Activated CD8-positive, alpha-beta T cell treated with anti-CD3 and anti-CD28 coated beads for 36 hours (primary cell): Measurements from ENCODE around the gene GHSR. TPM values are rescaled to one million over a fixed set of nuclear protein-coding genes. Genes with fewer than 3 reads are reported as not detected.

ENCODE experiments used
- ATAC-seq: fragments of 200-7000 bp; cut with Tn5 transposase; one replicate; pipeline ENCODE4 v1.10.0; 2021; ENCODE audit warnings: mild to moderate bottlenecking, moderate library complexity
- CTCF ChIA-PET: fragments of 350-600 bp; sonication (Branson Sonifier 250); formaldehyde crosslinking; loops from one replicate; lab custom pipeline; 2021; ENCODE audit warnings: antibody characterized with exemption; lab: Charles Lee
- POLR2A ChIA-PET: fragments of 350-600 bp; sonication (Branson Sonifier 250); formaldehyde crosslinking; loops from one replicate; lab custom pipeline; 2021; ENCODE audit warnings: antibody characterized with exemption; lab: Charles Lee
- DNase-seq: peaks from one replicate; pipeline ENCODE4 v3.0.0-alpha.2; 2020
- H3K27ac Mint-ChIP-seq: one replicate; pipeline ENCODE4 v1.8.0; 2021; ENCODE audit warnings: mild to moderate bottlenecking, mixed read lengths
- H3K27me3 Mint-ChIP-seq: one replicate; pipeline ENCODE4 v1.8.0; 2021; ENCODE audit warnings: mixed read lengths
- H3K36me3 Mint-ChIP-seq: one replicate; pipeline ENCODE4 v1.8.0; 2021; ENCODE audit warnings: low read depth, mixed read lengths
- H3K4me1 Mint-ChIP-seq: one replicate; pipeline ENCODE4 v1.8.0; 2021; ENCODE audit warnings: low read depth, mixed read lengths
- H3K4me3 Mint-ChIP-seq: one replicate; pipeline ENCODE4 v1.8.0; 2021; ENCODE audit warnings: mild to moderate bottlenecking, moderate library complexity, mixed read lengths
- H3K9me3 Mint-ChIP-seq: one replicate; pipeline ENCODE4 v1.8.0; 2021; ENCODE audit warnings: mixed read lengths
- intact Hi-C: fragments of 100-400 bp; cut with micrococcal nuclease; formaldehyde crosslinking; loops from one replicate; pipeline ENCODE4 v1.10.0; 2022
- total RNA-seq, 2 experiments: library from RNA; stranded (reverse); gene quantifications; one replicate each; pipeline ENCODE4 v1.2.3, GENCODE V29; 2021
- TF ChIP-seq, protein P1 (sequence below): fragments of 200-600 bp; IDR thresholded peaks from one replicate; pipeline ENCODE4 v1.8.0; 2022; ENCODE audit warnings: antibody characterized with exemption, mild to moderate bottlenecking

Gene GHSR
- total RNA-seq, 2 experiments from 2014 or later, result not detected

GRCh38 chr3:172466553-172467130 lies 18.4 kb upstream of the GHSR start:
- H3K27ac Mint-ChIP-seq, result no peak overlapping the region
- intact Hi-C loops, result no loop called here
- no peaks in the 10 kb centered on the region for H3K4me1 Mint-ChIP-seq
- peaks cover 5% of the 10 kb centered on the region for H3K27me3 Mint-ChIP-seq
- POLR2A ChIA-PET, result no interaction called here
- CTCF ChIA-PET, result no interaction called here
- no peak for ATAC-seq
- no peak for DNase-seq
- no peak overlapping the region for H3K4me3 Mint-ChIP-seq
- no peaks in the 10 kb centered on the region for H3K36me3 Mint-ChIP-seq
- H3K9me3 Mint-ChIP-seq, result no peaks in the 10 kb centered on the region
- TF ChIP-seq, protein P1, sequence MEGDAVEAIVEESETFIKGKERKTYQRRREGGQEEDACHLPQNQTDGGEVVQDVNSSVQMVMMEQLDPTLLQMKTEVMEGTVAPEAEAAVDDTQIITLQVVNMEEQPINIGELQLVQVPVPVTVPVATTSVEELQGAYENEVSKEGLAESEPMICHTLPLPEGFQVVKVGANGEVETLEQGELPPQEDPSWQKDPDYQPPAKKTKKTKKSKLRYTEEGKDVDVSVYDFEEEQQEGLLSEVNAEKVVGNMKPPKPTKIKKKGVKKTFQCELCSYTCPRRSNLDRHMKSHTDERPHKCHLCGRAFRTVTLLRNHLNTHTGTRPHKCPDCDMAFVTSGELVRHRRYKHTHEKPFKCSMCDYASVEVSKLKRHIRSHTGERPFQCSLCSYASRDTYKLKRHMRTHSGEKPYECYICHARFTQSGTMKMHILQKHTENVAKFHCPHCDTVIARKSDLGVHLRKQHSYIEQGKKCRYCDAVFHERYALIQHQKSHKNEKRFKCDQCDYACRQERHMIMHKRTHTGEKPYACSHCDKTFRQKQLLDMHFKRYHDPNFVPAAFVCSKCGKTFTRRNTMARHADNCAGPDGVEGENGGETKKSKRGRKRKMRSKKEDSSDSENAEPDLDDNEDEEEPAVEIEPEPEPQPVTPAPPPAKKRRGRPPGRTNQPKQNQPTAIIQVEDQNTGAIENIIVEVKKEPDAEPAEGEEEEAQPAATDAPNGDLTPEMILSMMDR, result no peak

DNA sequence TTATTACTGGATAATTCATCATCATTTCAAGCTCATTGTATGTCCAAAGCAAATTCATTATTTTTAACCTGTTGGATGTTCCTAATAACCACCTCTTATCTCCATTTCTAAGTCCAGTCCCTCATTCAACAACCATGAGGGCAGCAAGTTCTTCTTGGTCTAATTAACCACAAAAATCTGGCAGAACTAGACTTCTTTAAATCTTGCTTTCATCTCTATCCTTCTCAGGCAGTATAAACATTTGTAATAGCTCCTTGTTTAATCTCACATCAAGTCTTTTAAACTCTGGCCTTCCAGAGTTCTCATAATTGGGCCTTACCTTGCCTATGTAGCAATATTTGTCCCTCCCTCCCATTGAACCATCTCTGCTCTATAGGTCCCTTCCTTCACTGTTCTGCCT lies 17.0 kb upstream of the GHSR start:
- intact Hi-C loops, result no loop called here
- H3K36me3 Mint-ChIP-seq, result no peaks in the 10 kb centered on the region
- DNase-seq (no peak), ATAC-seq (no peak)
- no peak overlapping the region for H3K4me3 Mint-ChIP-seq
- POLR2A ChIA-PET, result interaction anchor here (0.6 kb wide), 1 partner anchor 13 kb away, joined by 3 read pairs; no protein-coding TSS in a partner anchor
- CTCF ChIA-PET, result interaction anchor here (1.5 to 2.3 kb wide), 3 partner anchors 12 to 130 kb away, joined by 4 to 8 read pairs (median 5); no protein-coding TSS in a partner anchor
- H3K4me1 Mint-ChIP-seq, result no peaks in the 10 kb centered on the region
- H3K27ac Mint-ChIP-seq, result no peak overlapping the region
- TF ChIP-seq, protein P1, result no peak
- H3K9me3 Mint-ChIP-seq, result no peaks in the 10 kb centered on the region
- H3K27me3 Mint-ChIP-seq, result peaks cover 5% of the 10 kb centered on the region

DNA sequence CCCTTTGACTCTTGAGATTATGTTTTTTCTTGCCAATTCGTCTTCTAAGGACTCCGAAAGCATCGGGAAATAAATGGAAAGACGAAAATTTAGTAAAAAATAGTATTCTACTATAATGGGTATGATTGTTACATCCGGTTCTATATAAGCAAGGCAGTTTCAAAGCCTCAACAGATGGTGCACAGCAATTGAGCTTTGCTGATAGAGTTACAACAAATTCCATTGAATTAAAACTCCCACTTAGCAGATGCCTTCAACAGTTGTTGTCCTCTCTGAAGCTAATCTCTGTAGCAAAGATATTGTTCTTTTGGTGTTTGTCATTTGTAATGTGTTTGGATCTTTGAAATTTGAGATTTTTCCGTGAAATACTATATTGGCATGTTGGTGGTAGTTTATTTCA lies 16.1 kb upstream of the GHSR start:
- DNase-seq (no peak), ATAC-seq (no peak)
- ChIA-PET POLR2A (no interaction called here), CTCF (interaction anchor here (1.5 to 2.3 kb wide), 3 partner anchors 13 to 131 kb away, joined by 4 to 8 read pairs (median 5); no protein-coding TSS in a partner anchor)
- no peak overlapping the region for H3K27ac Mint-ChIP-seq
- no peaks in the 10 kb centered on the region for H3K4me1 Mint-ChIP-seq
- H3K36me3 Mint-ChIP-seq, result no peaks in the 10 kb centered on the region
- peaks cover 5% of the 10 kb centered on the region for H3K27me3 Mint-ChIP-seq
- intact Hi-C loops, result no loop called here
- no peak overlapping the region for H3K4me3 Mint-ChIP-seq
- TF ChIP-seq, protein P1, result no peak
- H3K9me3 Mint-ChIP-seq, result no peaks in the 10 kb centered on the region

DNA sequence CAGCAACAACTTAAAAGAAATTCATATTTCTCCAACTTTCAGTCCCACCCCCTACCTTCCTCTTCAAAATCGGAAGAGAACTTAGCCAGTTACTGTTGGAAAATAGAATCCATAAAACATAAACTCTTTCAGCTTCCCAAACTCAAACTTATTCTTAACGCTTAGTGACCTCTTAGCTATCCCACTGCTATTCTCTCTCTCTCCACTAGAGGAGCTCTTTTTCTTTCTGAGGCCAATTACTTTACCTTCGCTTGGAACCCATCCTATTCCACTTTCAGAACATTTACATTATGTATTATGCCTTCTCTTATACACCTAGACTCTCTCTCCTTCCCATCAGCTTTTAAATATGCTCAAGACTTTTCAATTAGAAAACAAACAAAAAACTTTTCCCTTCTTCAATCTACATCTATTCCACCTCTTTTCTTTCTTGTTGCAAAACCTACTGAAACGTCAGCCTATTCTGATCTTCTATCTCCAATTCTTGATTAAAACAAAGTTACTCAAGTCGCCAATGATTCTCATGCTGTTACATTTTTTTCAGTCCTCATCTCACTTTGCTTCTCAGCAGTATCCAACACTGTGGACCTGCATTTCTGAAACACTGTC lies 13.4 kb upstream of the GHSR start:
- POLR2A ChIA-PET, result no interaction called here
- DNase-seq (no peak), ATAC-seq (peak; percentile 88)
- CTCF ChIA-PET, result interaction anchor here (0.6 to 3.9 kb wide), 55 partner anchors 9 to 374 kb away, joined by 3 to 37 read pairs (median 5); partner anchors contain the start of gene GHSR
- no peaks in the 10 kb centered on the region for H3K36me3 Mint-ChIP-seq
- intact Hi-C loops, result no loop called here
- TF ChIP-seq, protein P1, result peak; percentile 98
- H3K27ac Mint-ChIP-seq, result no peak overlapping the region
- no peak overlapping the region for H3K4me3 Mint-ChIP-seq
- H3K4me1 Mint-ChIP-seq, result no peaks in the 10 kb centered on the region
- no peaks in the 10 kb centered on the region for H3K9me3 Mint-ChIP-seq
- peaks cover 1% of the 10 kb centered on the region for H3K27me3 Mint-ChIP-seq

DNA sequence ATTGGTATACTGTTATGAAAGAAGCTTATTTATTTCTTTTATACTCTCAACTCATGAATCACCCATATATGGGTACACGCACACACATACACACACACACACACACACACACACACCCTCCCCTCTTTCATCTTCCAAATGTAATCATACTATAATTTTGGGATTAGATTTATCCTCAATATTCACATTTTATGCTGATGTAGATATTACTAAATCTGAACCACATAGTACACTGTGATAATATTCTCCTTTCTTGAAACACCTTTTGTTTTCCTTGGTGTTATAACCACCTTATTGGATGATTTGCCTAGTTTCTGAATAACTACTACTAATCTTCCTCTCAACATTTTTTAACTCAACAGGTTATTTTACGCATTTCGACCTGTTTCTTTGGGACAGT lies 8.1 kb upstream of the GHSR start:
- TF ChIP-seq, protein P1, result no peak
- CTCF ChIA-PET, result no interaction called here
- no peaks in the 10 kb centered on the region for H3K36me3 Mint-ChIP-seq
- DNase-seq, result no peak
- no peaks in the 10 kb centered on the region for H3K4me1 Mint-ChIP-seq
- peaks cover 17% of the 10 kb centered on the region for H3K27me3 Mint-ChIP-seq
- intact Hi-C loops, result no loop called here
- no peak overlapping the region for H3K4me3 Mint-ChIP-seq
- POLR2A ChIA-PET, result interaction anchor here (0.7 kb wide), 1 partner anchor 89 kb away, joined by 3 read pairs; no protein-coding TSS in a partner anchor
- no peak for ATAC-seq
- H3K27ac Mint-ChIP-seq, result no peak overlapping the region
- no peaks in the 10 kb centered on the region for H3K9me3 Mint-ChIP-seq
